Progenitor cell of endocrine pancreas (in vitro differentiated cells): Measurements from ENCODE around the gene PLXNC1. TPM values are rescaled to one million over a fixed set of nuclear protein-coding genes. Genes with fewer than 3 reads are reported as not detected.
A peak's percentile ranks its signal among the peaks of the same experiment; 100 is the strongest.

Experiments
- DNase-seq: peaks from one replicate; pipeline ENCODE4 v3.0.0; 2021; ENCODE audit warnings: low spot score; ENCODE audit not compliant: unreplicated experiment
- H3K27ac Mint-ChIP-seq: 2 replicates; pipeline ENCODE4 v1.8.0; 2021; ENCODE audit warnings: mild to moderate bottlenecking, moderate library complexity, mixed read lengths
- H3K27me3 Mint-ChIP-seq: 2 replicates; pipeline ENCODE4 v1.8.0; 2021; ENCODE audit warnings: mixed read lengths
- H3K36me3 Mint-ChIP-seq: 2 replicates; pipeline ENCODE4 v1.8.0; 2022; ENCODE audit warnings: mixed read lengths; ENCODE audit not compliant: insufficient read depth
- H3K4me1 Mint-ChIP-seq: 2 replicates; pipeline ENCODE4 v1.8.0; 2021; ENCODE audit warnings: low read depth, mixed read lengths
- H3K4me3 Mint-ChIP-seq: 2 replicates; pipeline ENCODE4 v1.8.0; 2021; ENCODE audit warnings: low read depth, mild to moderate bottlenecking, moderate library complexity, mixed read lengths
- H3K9me3 Mint-ChIP-seq: 2 replicates; pipeline ENCODE4 v1.8.0; 2021; ENCODE audit warnings: low read depth, mixed read lengths
- long read RNA-seq: library from polyadenylated mRNA; unstranded; transcript quantifications from one replicate; pipeline ENCODE4 v2.0.0, GENCODE V29; 2020
- total RNA-seq: library from RNA; stranded (reverse); gene quantifications from 2 replicates; pipeline ENCODE4 v1.2.1, GENCODE V29; 2021
- TF ChIP-seq, protein P1 (sequence below): fragments of 200-600 bp; sonication (generic); IDR thresholded peaks from one replicate; pipeline ENCODE4 v1.5.0; 2021; ENCODE audit warnings: antibody characterized with exemption, mild to moderate bottlenecking; ENCODE audit not compliant: unreplicated experiment

Gene PLXNC1
- total RNA-seq = 25.4 and 25.7 TPM in 2 replicates
- long read RNA-seq, partial matches to known transcripts = 10 of 15 reads
- long read RNA-seq, other reads (novel, unspliced or antisense) = 5 of 15 reads

- Mint-ChIP-seq H3K27me3 (peaks cover 27% of the 10 kb centered on the region), H3K9me3 (no peaks in the 10 kb centered on the region), H3K36me3 (no peaks in the 10 kb centered on the region), H3K4me1 (peaks cover 25% of the 10 kb centered on the region), H3K27ac (no peak within 1 kb of the TSS), H3K4me3 (peak within 1 kb of the TSS; percentile 80)
- TF ChIP-seq, protein P1, sequence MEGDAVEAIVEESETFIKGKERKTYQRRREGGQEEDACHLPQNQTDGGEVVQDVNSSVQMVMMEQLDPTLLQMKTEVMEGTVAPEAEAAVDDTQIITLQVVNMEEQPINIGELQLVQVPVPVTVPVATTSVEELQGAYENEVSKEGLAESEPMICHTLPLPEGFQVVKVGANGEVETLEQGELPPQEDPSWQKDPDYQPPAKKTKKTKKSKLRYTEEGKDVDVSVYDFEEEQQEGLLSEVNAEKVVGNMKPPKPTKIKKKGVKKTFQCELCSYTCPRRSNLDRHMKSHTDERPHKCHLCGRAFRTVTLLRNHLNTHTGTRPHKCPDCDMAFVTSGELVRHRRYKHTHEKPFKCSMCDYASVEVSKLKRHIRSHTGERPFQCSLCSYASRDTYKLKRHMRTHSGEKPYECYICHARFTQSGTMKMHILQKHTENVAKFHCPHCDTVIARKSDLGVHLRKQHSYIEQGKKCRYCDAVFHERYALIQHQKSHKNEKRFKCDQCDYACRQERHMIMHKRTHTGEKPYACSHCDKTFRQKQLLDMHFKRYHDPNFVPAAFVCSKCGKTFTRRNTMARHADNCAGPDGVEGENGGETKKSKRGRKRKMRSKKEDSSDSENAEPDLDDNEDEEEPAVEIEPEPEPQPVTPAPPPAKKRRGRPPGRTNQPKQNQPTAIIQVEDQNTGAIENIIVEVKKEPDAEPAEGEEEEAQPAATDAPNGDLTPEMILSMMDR = no peak
- peak; percentile 35 for DNase-seq
These were observed at the start of gene PLXNC1 for GRCh38 chr12:94147991-94148738. Gene PLXNC1 (plus strand): TSS chr12:94148577. CDS start chr12:94148972, 395 bp downstream.

DNA sequence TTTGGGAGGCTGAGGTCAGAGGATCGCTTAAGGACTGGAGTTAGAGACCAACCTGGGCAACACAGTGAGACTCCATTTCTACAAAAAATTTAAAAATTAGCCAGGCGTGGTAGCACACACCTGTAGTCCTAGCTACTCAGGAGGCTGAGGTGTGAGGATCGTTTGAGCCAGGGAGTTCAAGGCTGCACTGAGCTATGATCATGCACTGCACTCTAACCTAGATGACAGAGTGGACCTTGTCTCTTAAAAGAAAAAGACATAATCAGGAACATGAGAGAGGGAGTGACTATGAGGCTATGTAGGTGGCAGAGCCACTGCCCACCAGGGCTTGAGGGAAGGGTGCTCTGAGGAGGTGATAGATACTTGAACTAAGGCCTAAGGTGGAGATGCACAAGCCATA lies 49.2 kb upstream of the PLXNC1 start:
- no peaks in the 10 kb centered on the region for H3K9me3 Mint-ChIP-seq

GRCh38 chr12:94099632-94100031 lies 48.7 kb upstream of the PLXNC1 start:
- DNase-seq = no peak
- Mint-ChIP-seq H3K36me3 (no peaks in the 10 kb centered on the region), H3K27ac (no peak overlapping the region), H3K4me1 (peaks cover 4% of the 10 kb centered on the region), H3K27me3 (peaks cover 58% of the 10 kb centered on the region), H3K4me3 (no peak overlapping the region), H3K9me3 (no peaks in the 10 kb centered on the region)
- TF ChIP-seq, protein P1 = no peak

More for the DNA sequence above, 49.2 kb upstream of the PLXNC1 start:
- TF ChIP-seq, protein P1 = no peak
- no peaks in the 10 kb centered on the region for H3K36me3 Mint-ChIP-seq
- H3K27ac Mint-ChIP-seq = no peak overlapping the region
- H3K4me1 Mint-ChIP-seq = peaks cover 4% of the 10 kb centered on the region
- no peak overlapping the region for H3K4me3 Mint-ChIP-seq
- H3K27me3 Mint-ChIP-seq = peaks cover 57% of the 10 kb centered on the region
- no peak for DNase-seq

DNA sequence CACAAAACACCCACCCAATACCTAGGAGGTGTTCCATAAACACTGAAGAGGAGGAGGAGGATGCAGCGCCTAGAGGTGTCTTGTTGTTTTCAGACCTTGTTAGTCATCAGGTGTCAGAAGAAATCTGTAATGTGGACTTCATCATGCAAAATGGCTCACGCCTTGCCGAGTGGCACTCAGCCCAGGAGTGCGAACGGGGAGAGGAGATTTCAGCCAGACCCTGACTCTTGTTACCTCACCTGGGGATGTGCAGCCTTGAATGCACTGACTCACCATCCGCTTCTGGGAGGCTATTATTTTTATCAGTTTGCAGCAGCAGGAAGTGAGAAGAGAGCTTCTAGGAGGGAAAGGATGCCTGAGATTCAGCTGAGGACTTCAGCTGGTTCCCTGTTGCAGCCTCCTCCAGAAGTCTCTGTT lies 48.2 kb upstream of the PLXNC1 start:
- DNase-seq = no peak
- Mint-ChIP-seq H3K9me3 (no peaks in the 10 kb centered on the region), H3K27me3 (peaks cover 58% of the 10 kb centered on the region), H3K4me1 (peaks cover 4% of the 10 kb centered on the region), H3K4me3 (no peak overlapping the region), H3K36me3 (no peaks in the 10 kb centered on the region), H3K27ac (no peak overlapping the region)
- TF ChIP-seq, protein P1 = no peak

GRCh38 chr12:94100990-94101737 lies 47.2 kb upstream of the PLXNC1 start:
- H3K9me3 Mint-ChIP-seq = no peaks in the 10 kb centered on the region
- TF ChIP-seq, protein P1 = peak; percentile 94
- peak; percentile 79 for DNase-seq

More at GRCh38 chr12:94100990-94101737, 47.2 kb upstream of the PLXNC1 start:
- Mint-ChIP-seq H3K36me3 (no peaks in the 10 kb centered on the region), H3K27me3 (peaks cover 58% of the 10 kb centered on the region), H3K27ac (peak overlapping the region; percentile 79), H3K4me3 (peak overlapping the region; percentile 81), H3K4me1 (peaks cover 4% of the 10 kb centered on the region)
